NCI-H526 (cell line): ENCODE data around the gene KANTR.

Experiments used
- DNase-seq, 2 experiments: peaks; one replicate each; lab custom pipeline; 2025; lab: John Stamatoyannopoulos, UW

Gene KANTR

GRCh38 chrX:53093748-53094581 is at the start of gene KANTR:
Gene KANTR, plus strand, starts transcription at chrX:53094142. Its CDS starts 30,131 bp downstream, at chrX:53124273.
- DNase-seq = peak; percentile 93 to 97

- no peak for DNase-seq
Measured at GRCh38 chrX:53044995-53045394, 48.9 kb upstream of the KANTR start.

- DNase-seq = peak in 1 of 2 experiments; percentile 34
Measured at GRCh38 chrX:53047228-53047627, 46.7 kb upstream of the KANTR start.

- peak; percentile 33 to 71 for DNase-seq
Measured at GRCh38 chrX:53048169-53049126, 45.5 kb upstream of the KANTR start, which contains the start of gene GPR173. Gene GPR173, plus strand, starts transcription at chrX:53048789. Its CDS starts 27,833 bp downstream, at chrX:53076622.

GRCh38 chrX:53049127-53049517 is 44.8 kb upstream of the KANTR start:
- no peak for DNase-seq

- no peak for DNase-seq
Measured at GRCh38 chrX:53050841-53051240, 43.1 kb upstream of the KANTR start.

- no peak for DNase-seq
Measured at GRCh38 chrX:53055244-53055849, 38.6 kb upstream of the KANTR start.

- DNase-seq = no peak
Measured at GRCh38 chrX:53056292-53056691, 37.6 kb upstream of the KANTR start.

GRCh38 chrX:53065104-53065503 is 28.8 kb upstream of the KANTR start:
- DNase-seq = no peak

GRCh38 chrX:53071064-53071463 is 22.9 kb upstream of the KANTR start:
- no peak for DNase-seq

GRCh38 chrX:53071604-53072417 is 22.1 kb upstream of the KANTR start:
- DNase-seq = peak; percentile 77 to 87

GRCh38 chrX:53072418-53073114 is 21.4 kb upstream of the KANTR start:
- DNase-seq = peak in 1 of 2 experiments; percentile 21

GRCh38 chrX:53073115-53073586 is 20.8 kb upstream of the KANTR start:
- DNase-seq = peak; percentile 51 to 64

GRCh38 chrX:53075011-53075410 is 18.9 kb upstream of the KANTR start:
- DNase-seq = no peak

- DNase-seq = no peak
Measured at GRCh38 chrX:53076671-53077070, 17.3 kb upstream of the KANTR start.

- DNase-seq = no peak
Measured at GRCh38 chrX:53077207-53078197, 16.4 kb upstream of the KANTR start.

- no peak for DNase-seq
Measured at GRCh38 chrX:53078943-53079342, 15.0 kb upstream of the KANTR start.

- DNase-seq = no peak
Measured at GRCh38 chrX:53080628-53081580, 13.0 kb upstream of the KANTR start.
